Right atrium auricular region (tissue), 2 donors: ENCODE measurements around the gene KMT5C. TPM values are rescaled to one million over a fixed set of nuclear protein-coding genes. Genes with fewer than 3 reads are reported as not detected.

Experiments
- DNase-seq: peaks from one replicate; pipeline ENCODE4 v3.0.0-alpha.2; 2019; ENCODE audit warnings: low spot score
- H3K27ac ChIP-seq, 2 donors: fragments of 200-600 bp; sonication (generic); 1 replicate in 1 of 2; 2 replicates in 1 of 2; pipeline ENCODE4 v1.5.1; 2016 to 2019
- H3K27me3 ChIP-seq, 2 donors: fragments of 200-600 bp; sonication (generic); one replicate each; pipeline versions ENCODE4 v1.5.1 to v1.6.0; 2017 to 2019
- H3K36me3 ChIP-seq: fragments of 200-600 bp; sonication (generic); one replicate; pipeline ENCODE4 v1.5.1; 2016
- H3K4me1 ChIP-seq, 2 donors: fragments of 200-600 bp; sonication (generic); one replicate each; pipeline versions ENCODE4 v1.5.1 to v1.6.0; 2017 to 2019
- H3K4me3 ChIP-seq, 2 donors: fragments of 200-600 bp; sonication (generic); 1 replicate in 1 of 2; 2 replicates in 1 of 2; pipeline ENCODE4 v1.5.1; 2017 to 2019; ENCODE audit warnings: mild to moderate bottlenecking in 1 of 2, moderate library complexity in 1 of 2
- H3K9me3 ChIP-seq, 2 donors: fragments of 200-600 bp; sonication (generic); one replicate each; pipeline ENCODE4 v1.5.1; 2019
- total RNA-seq, 2 donors: library from RNA; depleted of rRNA; stranded (reverse); fragments of >200 nt; gene quantifications; one replicate each; pipeline ENCODE4 v1.1.0, GENCODE V29; 2016
- TF ChIP-seq, protein P1 (sequence below), 2 donors: fragments of 200-600 bp; sonication (generic); IDR thresholded peaks; one replicate each; pipeline ENCODE4 v1.5.1; 2019; ENCODE audit warnings: antibody characterized with exemption in 2 of 2

KMT5C gene
- total RNA-seq, 2 donors from 2014 or later, result 2.4 to 3.3 TPM

DNA sequence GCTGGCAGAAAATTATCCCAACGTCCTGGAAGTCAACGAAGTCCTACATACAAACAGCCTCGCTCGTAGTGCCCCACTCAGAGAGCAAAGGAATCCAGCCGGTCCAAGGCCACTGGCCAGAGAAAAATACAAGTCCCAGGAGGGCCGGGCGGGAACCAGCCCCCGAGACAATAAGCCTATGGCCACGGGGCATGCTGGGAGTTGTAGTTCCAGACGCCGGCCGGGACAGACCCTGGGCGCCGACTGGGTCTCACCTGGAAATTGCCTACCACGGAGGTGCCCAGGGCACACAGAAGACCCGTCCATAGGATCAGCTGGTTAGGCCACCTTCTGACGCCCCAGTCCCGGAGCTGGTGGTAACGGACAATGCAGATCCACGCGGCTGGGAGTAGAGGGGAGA is 19.9 kb upstream of the KMT5C start:
- Histone ChIP-seq H3K9me3 (no peaks in the 10 kb centered on the region), H3K27me3 (no peaks in the 10 kb centered on the region), H3K36me3 (no peaks in the 10 kb centered on the region), H3K27ac (no peak overlapping the region), H3K4me1 (no peaks in the 10 kb centered on the region), H3K4me3 (no peak overlapping the region)
- no peak for DNase-seq
- TF ChIP-seq, protein P1, sequence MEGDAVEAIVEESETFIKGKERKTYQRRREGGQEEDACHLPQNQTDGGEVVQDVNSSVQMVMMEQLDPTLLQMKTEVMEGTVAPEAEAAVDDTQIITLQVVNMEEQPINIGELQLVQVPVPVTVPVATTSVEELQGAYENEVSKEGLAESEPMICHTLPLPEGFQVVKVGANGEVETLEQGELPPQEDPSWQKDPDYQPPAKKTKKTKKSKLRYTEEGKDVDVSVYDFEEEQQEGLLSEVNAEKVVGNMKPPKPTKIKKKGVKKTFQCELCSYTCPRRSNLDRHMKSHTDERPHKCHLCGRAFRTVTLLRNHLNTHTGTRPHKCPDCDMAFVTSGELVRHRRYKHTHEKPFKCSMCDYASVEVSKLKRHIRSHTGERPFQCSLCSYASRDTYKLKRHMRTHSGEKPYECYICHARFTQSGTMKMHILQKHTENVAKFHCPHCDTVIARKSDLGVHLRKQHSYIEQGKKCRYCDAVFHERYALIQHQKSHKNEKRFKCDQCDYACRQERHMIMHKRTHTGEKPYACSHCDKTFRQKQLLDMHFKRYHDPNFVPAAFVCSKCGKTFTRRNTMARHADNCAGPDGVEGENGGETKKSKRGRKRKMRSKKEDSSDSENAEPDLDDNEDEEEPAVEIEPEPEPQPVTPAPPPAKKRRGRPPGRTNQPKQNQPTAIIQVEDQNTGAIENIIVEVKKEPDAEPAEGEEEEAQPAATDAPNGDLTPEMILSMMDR (IDR thresholded peaks at IDR 0.05), result no peak

DNA sequence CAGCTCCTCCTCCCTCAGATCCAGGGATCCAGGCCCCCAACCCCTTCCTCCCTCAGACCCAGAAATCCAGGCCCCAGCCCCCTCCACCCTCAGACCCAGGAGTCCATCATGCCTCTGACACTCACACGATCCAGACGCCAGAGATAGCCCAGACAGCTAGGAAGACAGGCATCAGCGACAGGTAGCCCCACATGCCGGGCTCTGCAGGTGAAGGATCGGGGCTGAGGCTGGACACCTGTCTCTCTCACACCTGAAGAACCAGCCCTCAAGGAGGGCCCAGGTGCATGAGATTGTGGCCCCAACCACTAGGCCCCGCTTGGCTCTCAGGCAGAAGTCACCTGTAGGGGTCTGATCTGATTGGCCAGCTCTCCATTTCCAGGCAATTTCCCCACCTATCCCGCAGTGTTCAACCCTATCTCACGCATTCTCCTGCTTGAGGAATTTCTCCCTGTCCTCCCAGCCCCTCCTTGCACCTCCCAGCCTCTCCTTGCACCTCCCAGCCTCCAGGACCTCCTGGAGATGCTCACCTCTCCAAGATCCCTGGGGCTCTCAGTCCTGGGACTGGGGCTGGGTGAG is 18.7 kb upstream of the KMT5C start:
- no peak for DNase-seq
- H3K27ac ChIP-seq, result no peak overlapping the region
- no peak overlapping the region for H3K4me3 ChIP-seq
- H3K4me1 ChIP-seq, result no peaks in the 10 kb centered on the region
- H3K27me3 ChIP-seq, result no peaks in the 10 kb centered on the region
- TF ChIP-seq, protein P1 (IDR thresholded peaks at IDR 0.05), result no peak
- H3K36me3 ChIP-seq, result no peaks in the 10 kb centered on the region
- no peaks in the 10 kb centered on the region for H3K9me3 ChIP-seq

DNA sequence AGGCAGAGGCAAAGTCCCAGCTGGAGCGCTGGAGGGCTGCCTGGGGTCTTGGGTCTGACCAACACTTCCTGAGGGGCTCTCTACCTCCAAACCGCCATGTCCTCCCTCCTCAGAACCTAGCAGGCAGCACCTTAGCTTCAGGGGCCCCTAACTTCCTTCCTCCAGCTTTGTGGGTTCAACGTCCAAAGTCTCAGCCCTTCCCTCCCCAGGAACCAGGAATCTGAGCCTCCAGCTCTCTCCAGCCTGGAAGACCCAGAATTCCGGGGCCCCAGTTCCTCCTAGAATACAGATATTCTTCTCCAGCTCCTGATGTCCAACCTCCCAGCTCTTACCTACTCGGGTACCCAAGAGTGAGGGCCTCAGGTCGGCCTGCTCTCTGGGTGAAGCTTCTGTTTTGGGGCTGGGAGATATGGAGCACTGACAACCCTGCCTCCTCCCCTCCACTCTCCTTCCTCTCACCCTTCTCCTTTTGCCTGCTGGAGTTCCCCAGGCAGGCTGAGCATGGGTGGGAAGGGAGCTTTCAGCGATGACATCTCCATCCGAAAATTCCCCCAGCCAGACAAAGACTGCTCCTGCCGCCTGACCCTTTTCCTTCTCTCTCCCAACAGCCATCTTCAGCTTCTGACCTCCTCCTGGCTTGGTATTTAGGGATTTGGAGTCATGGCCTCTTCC is 18.1 kb upstream of the KMT5C start:
- Histone ChIP-seq H3K4me3 (no peak overlapping the region), H3K4me1 (no peaks in the 10 kb centered on the region)

DNA sequence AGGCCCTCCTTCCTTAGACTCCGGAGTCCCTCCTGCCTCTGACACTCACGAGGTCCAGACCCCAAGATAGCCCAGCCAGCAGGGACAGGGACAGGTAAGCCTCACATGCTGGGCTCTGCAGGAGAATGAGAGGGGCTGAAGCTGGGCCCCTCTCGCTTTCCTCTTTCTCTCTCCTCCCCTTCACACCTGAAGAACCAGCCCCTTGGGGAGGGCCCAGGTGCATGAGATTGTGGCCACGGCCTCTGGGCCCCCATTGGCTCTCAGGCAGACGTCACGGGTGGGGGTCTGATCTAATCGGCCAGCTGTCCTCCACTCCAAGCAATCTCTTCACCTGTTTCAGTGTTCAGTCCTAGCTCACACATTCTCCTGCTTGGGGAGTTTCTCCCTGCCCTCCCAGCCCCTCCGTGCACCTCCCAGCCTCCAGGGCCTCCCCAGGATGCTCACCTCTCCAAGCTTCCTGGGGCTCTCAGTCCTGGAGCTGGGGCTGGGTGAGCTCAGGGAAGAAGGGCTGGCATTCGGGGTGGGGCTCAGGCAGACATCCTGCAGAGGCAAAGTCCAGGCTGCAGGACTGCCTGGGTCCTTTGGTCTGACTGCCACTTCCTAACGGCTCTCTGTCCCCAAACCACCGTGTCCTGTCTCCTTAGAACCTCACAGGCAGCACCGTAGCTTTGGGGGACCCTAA is 17.3 kb upstream of the KMT5C start:
- Histone ChIP-seq H3K36me3 (no peaks in the 10 kb centered on the region), H3K9me3 (no peaks in the 10 kb centered on the region), H3K4me1 (no peaks in the 10 kb centered on the region), H3K27ac (no peak overlapping the region), H3K27me3 (no peaks in the 10 kb centered on the region), H3K4me3 (no peak overlapping the region)
- no peak for DNase-seq
- TF ChIP-seq, protein P1 (IDR thresholded peaks at IDR 0.05), result no peak

More for the DNA sequence above, 18.1 kb upstream of the KMT5C start:
- Histone ChIP-seq H3K36me3 (no peaks in the 10 kb centered on the region), H3K27me3 (no peaks in the 10 kb centered on the region), H3K27ac (no peak overlapping the region), H3K9me3 (no peaks in the 10 kb centered on the region)
- no peak for DNase-seq
- TF ChIP-seq, protein P1 (IDR thresholded peaks at IDR 0.05), result no peak

DNA sequence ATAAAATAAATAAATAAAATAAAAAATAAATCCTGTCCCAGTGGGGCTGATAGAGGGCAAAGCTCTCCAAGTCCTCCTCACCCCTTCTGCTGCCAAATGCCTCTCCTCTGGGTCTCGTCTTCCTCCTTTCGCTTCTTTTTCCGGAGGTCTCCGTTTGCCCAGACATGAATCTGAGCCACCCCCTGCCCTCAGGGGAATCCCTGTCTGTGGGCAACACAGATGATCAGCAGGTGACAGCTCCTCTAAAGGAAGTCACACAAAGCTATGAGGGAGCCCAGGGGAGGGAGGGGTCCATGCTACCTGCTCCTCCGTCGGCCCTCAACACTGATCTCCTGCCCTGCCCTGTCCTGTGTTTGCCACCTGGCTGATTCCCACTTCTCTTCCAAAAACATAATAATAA is 15.0 kb upstream of the KMT5C start:
- Histone ChIP-seq H3K4me3 (no peak overlapping the region), H3K27ac (peak overlapping the region in 1 of 2 donors; percentile 13), H3K9me3 (no peaks in the 10 kb centered on the region), H3K4me1 (no peaks in the 10 kb centered on the region), H3K36me3 (no peaks in the 10 kb centered on the region), H3K27me3 (no peaks in the 10 kb centered on the region)
- TF ChIP-seq, protein P1 (IDR thresholded peaks at IDR 0.05), result no peak
- DNase-seq, result no peak
